Right lobe of liver (tissue), 4 donors: Measurements from ENCODE around the gene TOR1AIP1.

ENCODE experiments used
- CTCF ChIP-seq, 4 donors: fragments of 200-600 bp in 3 of 4; fragments of 450-650 bp in 1 of 4; IDR thresholded peaks; one replicate each; pipeline versions ENCODE4 v1.5.1 to v1.8.0; 2016 to 2022; ENCODE audit warnings: antibody characterized with exemption in 4 of 4, mild to moderate bottlenecking in 2 of 4
- POLR2A ChIP-seq: fragments of 450-650 bp; IDR thresholded peaks from one replicate; pipeline ENCODE4 v1.6.1; 2017; ENCODE audit warnings: antibody characterized with exemption, mild to moderate bottlenecking
- donor health status: DM: no; HTN: no; CAD: no.
- donor health status: DM: no; HTN: no; CAD: no.
- donor health status: DM: no; HTN: yes; CAD: no.

- TF ChIP-seq CTCF (IDR thresholded peaks at IDR 0.05) (no peak), POLR2A (no peak)
These were observed 87.2 kb downstream of the TOR1AIP1 start for GRCh38 chr1:179968994-179969919.
